ENCODE measurements around the gene SLC6A12.
"Not testable (repeated sequence)": the region's sequence is repeated elsewhere in the genome, so short reads cannot be mapped to it uniquely, and the experiment has no call there.

The SLC6A12 gene

DNA sequence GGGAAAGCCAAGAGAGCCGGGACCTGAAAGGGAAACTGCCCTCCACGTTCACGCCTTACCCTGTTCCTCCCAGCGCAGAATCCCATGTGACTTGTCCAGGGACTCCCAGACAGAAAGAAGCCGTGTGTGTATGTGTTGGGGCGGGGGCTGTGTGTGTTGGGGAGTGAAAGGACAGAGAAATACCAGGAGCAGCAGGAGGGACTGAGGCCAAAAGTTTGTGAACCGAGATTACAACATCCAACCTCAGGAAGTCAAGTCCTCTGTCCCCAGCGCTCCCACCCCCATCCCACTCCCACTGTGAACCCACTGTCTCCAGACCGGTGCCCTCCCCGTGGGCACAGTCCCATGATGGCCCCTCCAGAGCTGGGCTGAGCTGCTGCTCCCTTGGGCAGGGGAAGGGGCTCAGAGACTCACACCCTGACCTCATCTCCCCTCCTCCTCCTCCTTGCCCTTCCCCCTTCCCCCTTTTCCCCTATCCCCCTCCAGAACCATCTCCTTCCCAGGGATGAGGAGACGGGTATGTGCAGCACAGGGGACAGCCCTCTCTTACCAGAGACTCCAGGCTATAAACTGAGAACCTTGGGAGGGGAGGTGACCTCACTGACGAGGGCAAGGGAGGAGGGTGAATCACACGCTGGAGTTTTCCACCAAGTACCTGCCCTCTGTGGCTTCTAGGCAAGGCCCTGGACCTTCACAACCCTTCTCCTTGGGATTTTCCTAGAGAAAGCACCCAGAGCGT lies at the start of gene SLC6A12:
SLC6A12 (minus strand) TSS at position 155 of the 739 bp plus-strand sequence. CDS start 4,171 bp downstream, outside the sequence.
- no peak for DNase-seq

DNA sequence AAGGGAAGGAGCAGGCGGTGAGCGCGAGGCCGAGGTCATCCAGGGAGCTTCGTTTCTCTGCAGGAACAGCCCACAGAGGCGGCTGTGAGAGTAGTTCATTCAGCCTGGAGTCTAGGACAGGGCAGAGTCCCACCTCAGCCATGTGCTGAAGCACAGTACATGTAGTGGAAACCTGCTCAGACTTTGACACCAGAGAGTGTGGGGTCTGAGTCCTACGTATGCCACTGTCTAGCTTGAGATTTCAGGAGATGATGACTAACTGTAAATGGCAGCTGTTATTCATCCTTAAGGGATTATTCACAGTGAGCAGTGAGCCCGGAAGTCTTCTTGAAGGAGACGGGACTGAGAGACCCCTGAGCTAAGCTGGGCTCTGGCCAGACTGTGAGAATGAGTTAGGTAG lies 49.6 kb upstream of the SLC6A12 start:
- no peak for DNase-seq

DNA sequence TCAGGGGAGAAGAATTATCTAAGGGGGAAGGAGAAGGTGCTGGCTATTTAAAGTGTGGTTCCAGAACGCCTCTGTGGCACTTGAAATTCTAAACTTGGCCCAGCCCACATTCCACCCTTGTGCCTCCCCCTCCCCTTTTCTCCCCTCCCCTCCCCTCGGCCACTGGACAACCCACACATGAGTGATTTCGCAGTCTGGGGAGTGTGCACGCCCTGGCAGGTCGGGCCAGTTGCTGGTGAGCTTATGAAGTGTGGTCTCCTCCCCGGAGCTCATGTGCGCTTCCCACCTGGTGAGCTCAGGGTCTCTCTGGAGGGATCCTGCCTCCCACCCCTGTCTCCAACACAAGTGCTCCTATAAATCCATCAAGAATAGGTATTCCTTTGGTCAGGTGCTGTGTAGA lies 48.9 kb upstream of the SLC6A12 start, which contains the start of gene SLC6A13:
SLC6A13 (minus strand) TSS at position 20 of the 400 bp plus-strand sequence. CDS start 2,784 bp downstream, outside the sequence.
- no peak for DNase-seq

GRCh38 chr12:262113-262512 lies 48.2 kb upstream of the SLC6A12 start:
- no peak for DNase-seq

GRCh38 chr12:257521-258321 lies 43.8 kb upstream of the SLC6A12 start:
- no peak for DNase-seq

DNA sequence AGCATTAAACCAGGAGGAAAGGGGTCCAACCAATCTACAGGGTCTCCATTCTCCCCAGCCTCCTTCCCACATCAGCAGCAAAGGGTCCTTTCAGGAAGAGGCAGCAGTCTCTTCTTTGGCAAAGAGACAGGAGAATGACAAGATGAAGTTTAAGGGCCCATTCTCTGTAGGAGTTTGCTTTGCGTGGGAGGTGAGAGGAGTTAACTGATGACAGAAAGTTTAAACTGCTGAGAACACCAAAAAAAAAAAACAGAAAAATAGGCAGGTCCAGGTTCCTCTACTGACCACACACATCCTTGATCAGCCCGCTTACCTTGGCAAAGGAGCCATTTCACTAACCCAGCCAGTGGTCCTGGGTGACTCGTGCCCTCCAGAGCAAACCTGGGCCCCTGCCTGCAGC lies 43.0 kb upstream of the SLC6A12 start:
- DNase-seq = no peak

GRCh38 chr12:256225-256624 lies 42.3 kb upstream of the SLC6A12 start:
- no peak for DNase-seq

GRCh38 chr12:254912-255311 lies 41.0 kb upstream of the SLC6A12 start:
- no peak for DNase-seq

DNA sequence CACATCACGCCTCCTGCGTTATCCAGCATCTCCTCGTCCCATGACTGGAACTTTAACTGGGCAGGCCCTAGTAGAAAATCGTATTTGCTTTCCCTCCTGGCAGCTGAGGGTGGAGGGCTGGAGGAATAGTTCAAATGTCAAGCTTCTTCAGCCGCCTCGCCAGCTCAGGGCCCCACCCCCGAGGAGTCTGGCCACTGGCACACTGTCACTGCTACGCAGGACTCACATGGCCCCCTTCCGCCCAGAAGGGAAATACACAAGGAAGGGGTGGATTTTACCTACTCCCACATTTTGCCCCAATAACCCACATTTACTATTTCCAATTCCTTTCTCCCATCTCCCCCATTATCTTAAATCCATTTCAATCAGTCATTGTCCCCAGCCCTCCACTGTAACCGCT lies 40.1 kb upstream of the SLC6A12 start:
- no peak for DNase-seq

DNA sequence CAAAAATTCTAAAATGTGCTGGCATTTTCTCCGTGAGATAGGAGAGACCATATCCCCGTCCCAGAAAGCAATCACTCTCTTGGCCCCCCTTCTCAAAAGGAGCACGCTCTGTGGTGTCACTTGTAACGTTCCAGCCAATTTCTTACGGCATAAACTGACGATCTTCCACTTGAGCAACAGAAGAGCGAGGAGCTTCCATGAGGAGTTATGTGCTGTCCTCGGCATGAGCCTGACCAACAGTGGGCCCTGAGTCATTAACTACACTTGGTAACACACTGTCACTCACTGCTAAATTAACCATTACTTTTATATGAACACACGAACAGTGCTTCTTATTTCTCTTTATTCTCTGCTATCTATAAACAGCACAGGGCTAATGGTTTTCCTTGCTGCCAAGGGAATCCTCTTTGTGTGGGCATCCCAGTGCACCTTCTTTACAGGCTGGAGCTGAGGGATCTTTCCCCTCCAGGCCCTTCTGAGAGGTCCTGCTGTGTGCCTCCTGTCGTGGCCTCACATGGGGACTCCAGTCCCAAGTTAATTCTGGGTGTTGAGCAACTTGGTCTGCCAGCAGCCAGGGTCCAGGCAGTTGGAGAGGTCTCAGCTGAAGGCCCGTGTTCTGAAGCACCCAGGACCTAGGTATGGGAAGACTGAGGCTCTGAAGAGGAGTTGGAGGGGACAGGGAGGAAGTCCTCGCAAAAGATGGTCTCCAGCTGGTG lies 39.3 kb upstream of the SLC6A12 start:
- DNase-seq = no peak

DNA sequence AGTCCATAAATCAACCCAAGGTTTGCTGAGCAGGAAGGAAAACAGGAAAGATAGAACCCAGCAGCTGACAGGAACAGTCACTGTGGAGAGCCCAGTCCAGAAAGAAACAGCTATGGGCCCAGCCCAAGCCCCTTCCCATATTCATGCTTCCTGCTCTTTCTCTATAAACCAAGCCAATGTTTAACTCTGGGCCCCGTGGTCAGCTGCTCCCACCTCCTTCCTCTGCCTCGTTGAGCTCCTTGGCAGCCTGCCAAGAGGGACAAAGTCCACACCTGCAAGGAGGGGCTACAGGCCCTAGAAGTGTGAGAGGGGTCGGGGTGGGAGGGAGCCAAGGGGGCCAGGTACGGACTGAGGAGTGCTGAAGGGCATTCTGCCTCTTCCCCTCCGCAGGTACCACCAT lies 38.7 kb upstream of the SLC6A12 start:
- no peak for DNase-seq

- DNase-seq = no peak
These were observed 33.3 kb upstream of the SLC6A12 start for GRCh38 chr12:247271-247670.

DNA sequence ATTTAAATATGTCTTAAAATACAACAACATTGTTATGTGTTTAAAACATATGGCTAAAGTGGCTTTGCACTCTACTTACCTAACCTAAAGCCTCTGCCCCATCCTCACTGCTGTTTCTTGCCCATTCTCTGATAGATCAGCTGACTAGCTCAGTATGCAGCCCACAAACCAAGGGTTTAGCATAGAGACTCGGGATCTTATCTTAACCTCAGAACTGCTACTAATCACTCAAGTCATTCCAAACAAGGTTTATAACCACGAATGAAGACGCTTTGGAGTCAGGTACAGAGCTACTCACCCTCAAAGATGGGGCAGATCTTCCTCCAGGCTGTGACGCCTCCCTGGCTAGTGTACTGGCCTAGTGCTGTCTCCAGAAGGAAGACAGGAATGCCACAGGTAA lies 29.4 kb upstream of the SLC6A12 start:
- DNase-seq = no peak

- DNase-seq = no peak
These were observed 28.5 kb upstream of the SLC6A12 start for GRCh38 chr12:242496-242895.

- DNase-seq = no peak
These were observed 27.3 kb upstream of the SLC6A12 start for GRCh38 chr12:241266-241665.

DNA sequence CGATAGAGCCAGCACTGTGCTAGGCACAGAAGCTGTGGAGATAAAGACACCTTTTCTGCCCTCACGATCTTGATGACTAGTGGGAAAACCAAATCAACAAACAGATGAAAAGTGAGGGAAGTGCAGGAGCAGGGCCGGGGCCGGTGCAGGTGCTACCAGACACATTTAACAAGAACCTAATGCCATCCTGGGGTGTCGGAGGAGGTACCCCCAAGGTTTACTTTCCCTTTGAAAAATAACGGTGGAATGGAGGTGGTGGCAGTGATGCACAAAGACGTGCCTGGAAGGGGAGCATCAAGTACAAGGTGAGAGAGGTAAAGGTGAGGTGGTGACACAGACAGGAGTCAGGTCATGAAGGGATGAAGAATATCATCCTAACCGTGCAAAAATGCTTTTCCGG lies 26.6 kb upstream of the SLC6A12 start:
- DNase-seq = no peak

DNA sequence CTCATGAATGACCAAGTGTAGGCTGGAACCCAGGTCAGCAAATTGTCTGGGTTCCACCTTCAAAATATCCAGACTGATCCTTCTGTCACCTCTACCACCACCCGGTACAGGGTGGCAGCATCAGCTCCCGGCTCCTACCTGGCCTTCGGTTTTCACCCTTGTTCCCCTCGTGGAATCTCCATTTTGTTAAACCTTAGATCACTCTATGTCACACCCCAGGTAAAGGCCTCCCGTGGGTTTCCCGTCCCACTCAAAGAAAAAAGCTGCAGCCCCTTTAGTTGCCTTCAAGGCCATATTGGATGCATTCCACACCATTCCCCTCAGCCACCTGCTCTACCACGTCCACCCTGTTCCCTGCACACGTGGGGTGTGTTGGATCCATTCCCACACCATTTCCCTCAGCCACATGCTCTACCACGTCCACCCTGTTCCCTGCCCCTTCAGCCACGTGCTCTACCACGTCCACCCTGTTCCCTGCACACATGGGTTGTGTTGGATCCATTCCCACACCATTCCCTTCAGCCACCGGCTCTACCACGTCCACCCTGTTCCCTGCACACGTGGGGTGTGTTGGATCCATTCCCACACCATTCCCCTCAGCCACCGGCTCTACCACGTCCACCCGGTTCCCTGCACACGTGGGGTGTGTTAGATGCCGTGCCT lies 24.9 kb upstream of the SLC6A12 start:
- DNase-seq = no peak

DNA sequence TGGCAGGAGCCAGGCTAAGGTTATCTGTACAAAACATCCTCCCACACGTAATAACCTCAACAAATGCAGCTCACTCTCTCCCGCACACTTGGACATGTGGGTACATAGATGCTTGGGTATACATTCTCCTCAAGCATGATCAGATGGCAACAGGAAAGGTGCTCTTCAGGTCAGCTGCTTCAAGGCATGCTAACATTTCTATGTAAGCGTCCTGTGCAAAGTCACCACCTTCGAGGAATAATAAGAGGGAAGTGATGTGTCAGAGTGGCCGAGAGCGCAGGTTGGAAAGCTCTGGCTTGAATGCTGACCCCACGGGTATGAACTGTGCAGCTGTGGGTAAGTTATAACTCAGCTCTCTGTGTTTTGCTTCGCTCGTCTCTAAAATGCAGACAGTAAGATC lies 24.2 kb upstream of the SLC6A12 start:
- no peak for DNase-seq

DNA sequence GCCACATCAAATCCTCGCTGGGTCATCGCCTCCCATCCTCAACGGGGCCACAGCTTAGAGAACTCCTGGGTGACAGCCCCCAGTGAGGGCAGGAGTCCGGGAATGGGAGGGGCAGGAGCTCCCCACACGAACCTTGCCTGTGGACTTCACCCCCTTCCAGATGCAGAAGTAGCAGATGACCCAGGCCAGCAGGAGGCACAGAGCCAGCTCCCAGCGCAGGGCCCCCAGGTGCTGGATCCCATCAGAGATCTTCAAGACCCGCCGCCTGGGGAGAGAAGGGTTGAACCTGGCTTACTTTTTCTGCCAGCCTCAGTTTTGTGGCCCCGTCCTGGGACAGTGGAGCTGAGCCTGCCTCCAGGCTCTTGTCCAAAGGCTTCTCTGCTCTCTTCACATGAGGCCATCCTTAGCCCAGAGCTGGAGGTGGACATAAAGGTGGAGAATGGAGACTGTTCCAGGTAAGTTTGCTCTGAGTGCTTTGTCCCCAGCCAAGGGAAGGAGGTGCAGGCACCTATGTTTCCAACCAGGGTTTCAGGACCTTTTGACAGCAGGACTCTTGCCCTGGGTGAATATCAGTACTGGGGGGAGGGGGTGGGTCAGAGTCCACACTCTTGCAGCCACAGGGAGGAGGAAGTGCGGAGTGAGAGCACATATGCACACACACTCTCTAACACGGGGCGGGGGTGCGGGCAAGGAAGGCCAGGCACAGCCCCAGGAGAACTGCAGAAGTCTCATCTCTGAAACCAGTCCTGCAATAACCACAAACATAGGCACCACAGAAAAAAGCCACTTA lies 23.3 kb upstream of the SLC6A12 start:
- DNase-seq = no peak

- no peak for DNase-seq
These were observed 22.5 kb upstream of the SLC6A12 start for GRCh38 chr12:236445-236844.

DNA sequence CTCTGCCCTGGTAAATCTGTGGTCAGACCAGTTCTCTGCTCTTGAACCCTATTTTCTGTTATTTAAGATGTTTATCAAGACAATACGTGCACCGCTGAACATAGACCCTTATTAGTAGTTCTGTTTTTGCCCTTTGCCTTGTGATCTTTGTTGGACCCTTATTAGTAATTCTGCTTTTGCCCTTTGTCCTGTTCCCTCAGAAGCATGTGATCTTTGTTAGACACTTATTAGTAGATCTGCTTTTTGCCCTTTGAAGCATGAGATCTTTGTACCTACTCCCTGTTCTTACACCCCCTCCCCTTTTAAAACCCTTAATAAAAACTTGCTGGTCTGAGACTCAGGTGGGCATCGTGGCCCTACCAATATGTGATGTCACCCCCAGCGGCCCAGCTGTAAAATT lies 22.0 kb upstream of the SLC6A12 start:
- not testable (repeated sequence) for DNase-seq

DNA sequence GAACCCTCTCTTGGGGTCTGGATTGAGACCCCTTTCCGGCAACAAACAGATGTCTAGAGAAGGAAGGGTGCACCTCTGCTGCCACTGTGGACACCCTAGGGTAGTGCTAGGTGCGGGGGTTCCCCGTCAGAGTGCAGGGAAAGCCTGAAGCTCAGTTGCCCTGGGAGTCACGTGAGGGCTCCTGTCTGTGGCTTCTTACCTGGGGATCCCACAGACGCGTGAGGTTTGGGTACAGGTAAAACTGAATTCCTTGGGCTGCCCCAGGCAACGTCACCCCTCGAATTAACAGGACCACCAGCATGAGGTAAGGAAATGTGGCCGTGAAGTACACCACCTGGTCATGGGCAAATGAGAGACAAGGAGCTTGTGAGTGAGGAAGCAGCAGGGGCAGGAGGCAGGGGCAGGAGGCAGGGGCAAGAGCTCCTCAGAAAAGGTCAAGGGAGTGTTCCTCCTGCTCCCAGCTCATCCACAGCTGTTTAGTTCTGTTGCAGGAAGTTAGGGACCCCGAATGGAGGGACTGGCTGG lies 21.0 kb upstream of the SLC6A12 start:
- no peak for DNase-seq

Data from stimulated activated naive CD4-positive, alpha-beta T cell (primary cell).